SK-N-SH treated with all-trans-retinoic acid at 6 μM for 48 hours (cell line): ENCODE results near the gene LHFPL2.

Experiments
- ARNTL ChIP-seq: fragments of 450-650 bp; formaldehyde crosslinking; IDR thresholded peaks from 2 replicates; pipeline ENCODE4 v1.5.0; 2020; ENCODE audit warnings: low read depth, mild to moderate bottlenecking, moderate library complexity, borderline replicate concordance
- BACH2 ChIP-seq: fragments of 250-450 bp; sonication (Bioruptor Pico); IDR thresholded peaks from 2 replicates; pipeline ENCODE4 v1.9.0; 2021; ENCODE audit warnings: mild to moderate bottlenecking, borderline replicate concordance
- CSDC2 ChIP-seq: fragments of 250-450 bp; sonication (Bioruptor Pico); IDR thresholded peaks from 2 replicates; pipeline ENCODE4 v1.5.0; 2020; ENCODE audit warnings: mild to moderate bottlenecking, moderate library complexity
- ISL1 ChIP-seq: fragments of 250-450 bp; sonication (Bioruptor Pico); IDR thresholded peaks from 2 replicates; pipeline ENCODE4 v2.1.2; 2022; ENCODE audit warnings: mild to moderate bottlenecking, moderate library complexity
- RARB ChIP-seq: fragments of 250-450 bp; sonication (Bioruptor Pico); IDR thresholded peaks from 2 replicates; pipeline ENCODE4 v1.8.0; 2021; ENCODE audit warnings: mild to moderate bottlenecking, moderate library complexity
- TCF4 ChIP-seq: fragments of 250-450 bp; sonication (Bioruptor Pico); IDR thresholded peaks from 2 replicates; pipeline ENCODE4 v1.8.0; 2021; ENCODE audit warnings: mild to moderate bottlenecking, moderate library complexity, borderline replicate concordance
- ZFP3 ChIP-seq: fragments of 250-450 bp; sonication (Bioruptor Pico); IDR thresholded peaks from 2 replicates; pipeline ENCODE4 v1.5.0; 2020; ENCODE audit warnings: mild to moderate bottlenecking, moderate library complexity
- ZFP30 ChIP-seq: fragments of 450-650 bp; formaldehyde crosslinking; IDR thresholded peaks from 2 replicates; pipeline ENCODE4 v1.5.0; 2022; ENCODE audit warnings: mild to moderate bottlenecking, moderate library complexity
- TF ChIP-seq, protein P1 (sequence below): fragments of 250-450 bp; sonication (Bioruptor Pico); IDR thresholded peaks from 2 replicates; pipeline ENCODE4 v1.5.1; 2020; ENCODE audit warnings: low read depth, mild to moderate bottlenecking, moderate library complexity
- TF ChIP-seq, protein P2 (sequence below): fragments of 250-450 bp; sonication (Bioruptor Pico); IDR thresholded peaks from 2 replicates; pipeline ENCODE4 v1.5.0; 2020; ENCODE audit warnings: mild to moderate bottlenecking, moderate library complexity
- TF ChIP-seq, protein P3 (sequence below): fragments of 250-450 bp; sonication (Bioruptor Pico); IDR thresholded peaks from 2 replicates; pipeline ENCODE4 v1.8.0; 2020; ENCODE audit warnings: mild to moderate bottlenecking, moderate library complexity, borderline replicate concordance

DNA sequence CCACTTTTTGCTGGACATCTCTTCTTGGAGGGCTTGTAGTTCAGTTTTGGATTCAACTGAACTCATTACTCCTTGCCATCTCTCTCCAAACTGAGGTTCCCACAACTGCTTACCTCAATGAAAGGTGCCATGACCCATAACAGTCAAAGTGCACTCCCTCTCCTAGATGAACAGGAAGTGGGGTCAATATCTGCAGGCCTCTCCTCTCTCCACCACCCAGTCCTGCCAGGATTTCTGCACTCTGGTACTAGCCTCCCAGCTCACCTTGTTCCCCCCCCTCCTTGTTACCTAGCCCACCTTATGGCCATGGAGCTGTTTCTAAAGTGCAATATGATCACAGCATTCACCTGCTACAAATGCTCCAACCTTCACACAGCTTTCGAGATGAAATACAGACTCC lies 5.9 kb downstream of the LHFPL2 start:
- TF ChIP-seq RARB (CRISPR knock-in tag), result no peak
- no peak for TF ChIP-seq ZFP30 (CRISPR knock-in tag)
- no peak for TF ChIP-seq ARNTL (CRISPR knock-in tag)
- no peak for TF ChIP-seq ZFP3 (CRISPR knock-in tag)
- no peak for TF ChIP-seq ISL1 (CRISPR knock-in tag)
- TF ChIP-seq, protein P1, sequence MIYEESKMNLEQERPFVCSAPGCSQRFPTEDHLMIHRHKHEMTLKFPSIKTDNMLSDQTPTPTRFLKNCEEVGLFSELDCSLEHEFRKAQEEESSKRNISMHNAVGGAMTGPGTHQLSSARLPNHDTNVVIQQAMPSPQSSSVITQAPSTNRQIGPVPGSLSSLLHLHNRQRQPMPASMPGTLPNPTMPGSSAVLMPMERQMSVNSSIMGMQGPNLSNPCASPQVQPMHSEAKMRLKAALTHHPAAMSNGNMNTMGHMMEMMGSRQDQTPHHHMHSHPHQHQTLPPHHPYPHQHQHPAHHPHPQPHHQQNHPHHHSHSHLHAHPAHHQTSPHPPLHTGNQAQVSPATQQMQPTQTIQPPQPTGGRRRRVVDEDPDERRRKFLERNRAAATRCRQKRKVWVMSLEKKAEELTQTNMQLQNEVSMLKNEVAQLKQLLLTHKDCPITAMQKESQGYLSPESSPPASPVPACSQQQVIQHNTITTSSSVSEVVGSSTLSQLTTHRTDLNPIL (CRISPR knock-in tag), result no peak
- TF ChIP-seq, protein P2, sequence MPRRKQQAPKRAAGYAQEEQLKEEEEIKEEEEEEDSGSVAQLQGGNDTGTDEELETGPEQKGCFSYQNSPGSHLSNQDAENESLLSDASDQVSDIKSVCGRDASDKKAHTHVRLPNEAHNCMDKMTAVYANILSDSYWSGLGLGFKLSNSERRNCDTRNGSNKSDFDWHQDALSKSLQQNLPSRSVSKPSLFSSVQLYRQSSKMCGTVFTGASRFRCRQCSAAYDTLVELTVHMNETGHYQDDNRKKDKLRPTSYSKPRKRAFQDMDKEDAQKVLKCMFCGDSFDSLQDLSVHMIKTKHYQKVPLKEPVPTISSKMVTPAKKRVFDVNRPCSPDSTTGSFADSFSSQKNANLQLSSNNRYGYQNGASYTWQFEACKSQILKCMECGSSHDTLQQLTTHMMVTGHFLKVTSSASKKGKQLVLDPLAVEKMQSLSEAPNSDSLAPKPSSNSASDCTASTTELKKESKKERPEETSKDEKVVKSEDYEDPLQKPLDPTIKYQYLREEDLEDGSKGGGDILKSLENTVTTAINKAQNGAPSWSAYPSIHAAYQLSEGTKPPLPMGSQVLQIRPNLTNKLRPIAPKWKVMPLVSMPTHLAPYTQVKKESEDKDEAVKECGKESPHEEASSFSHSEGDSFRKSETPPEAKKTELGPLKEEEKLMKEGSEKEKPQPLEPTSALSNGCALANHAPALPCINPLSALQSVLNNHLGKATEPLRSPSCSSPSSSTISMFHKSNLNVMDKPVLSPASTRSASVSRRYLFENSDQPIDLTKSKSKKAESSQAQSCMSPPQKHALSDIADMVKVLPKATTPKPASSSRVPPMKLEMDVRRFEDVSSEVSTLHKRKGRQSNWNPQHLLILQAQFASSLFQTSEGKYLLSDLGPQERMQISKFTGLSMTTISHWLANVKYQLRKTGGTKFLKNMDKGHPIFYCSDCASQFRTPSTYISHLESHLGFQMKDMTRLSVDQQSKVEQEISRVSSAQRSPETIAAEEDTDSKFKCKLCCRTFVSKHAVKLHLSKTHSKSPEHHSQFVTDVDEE, result no peak
- TF ChIP-seq, protein P3, sequence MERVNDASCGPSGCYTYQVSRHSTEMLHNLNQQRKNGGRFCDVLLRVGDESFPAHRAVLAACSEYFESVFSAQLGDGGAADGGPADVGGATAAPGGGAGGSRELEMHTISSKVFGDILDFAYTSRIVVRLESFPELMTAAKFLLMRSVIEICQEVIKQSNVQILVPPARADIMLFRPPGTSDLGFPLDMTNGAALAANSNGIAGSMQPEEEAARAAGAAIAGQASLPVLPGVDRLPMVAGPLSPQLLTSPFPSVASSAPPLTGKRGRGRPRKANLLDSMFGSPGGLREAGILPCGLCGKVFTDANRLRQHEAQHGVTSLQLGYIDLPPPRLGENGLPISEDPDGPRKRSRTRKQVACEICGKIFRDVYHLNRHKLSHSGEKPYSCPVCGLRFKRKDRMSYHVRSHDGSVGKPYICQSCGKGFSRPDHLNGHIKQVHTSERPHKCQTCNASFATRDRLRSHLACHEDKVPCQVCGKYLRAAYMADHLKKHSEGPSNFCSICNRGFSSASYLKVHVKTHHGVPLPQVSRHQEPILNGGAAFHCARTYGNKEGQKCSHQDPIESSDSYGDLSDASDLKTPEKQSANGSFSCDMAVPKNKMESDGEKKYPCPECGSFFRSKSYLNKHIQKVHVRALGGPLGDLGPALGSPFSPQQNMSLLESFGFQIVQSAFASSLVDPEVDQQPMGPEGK (CRISPR knock-in tag), result peak; percentile 10; the same call in 1 of the 2 replicates
- TF ChIP-seq TCF4 (CRISPR knock-in tag), result no peak
- no peak for TF ChIP-seq CSDC2 (CRISPR knock-in tag)
- TF ChIP-seq BACH2 (CRISPR knock-in tag), result no peak
